ENCODE measurements around the gene PGA4. TPM values are rescaled to one million over a fixed set of nuclear protein-coding genes. Genes with fewer than 3 reads are reported as not detected.

PGA4 gene
- total RNA-seq, 6 experiments from 2014 or later, result not detected

DNA sequence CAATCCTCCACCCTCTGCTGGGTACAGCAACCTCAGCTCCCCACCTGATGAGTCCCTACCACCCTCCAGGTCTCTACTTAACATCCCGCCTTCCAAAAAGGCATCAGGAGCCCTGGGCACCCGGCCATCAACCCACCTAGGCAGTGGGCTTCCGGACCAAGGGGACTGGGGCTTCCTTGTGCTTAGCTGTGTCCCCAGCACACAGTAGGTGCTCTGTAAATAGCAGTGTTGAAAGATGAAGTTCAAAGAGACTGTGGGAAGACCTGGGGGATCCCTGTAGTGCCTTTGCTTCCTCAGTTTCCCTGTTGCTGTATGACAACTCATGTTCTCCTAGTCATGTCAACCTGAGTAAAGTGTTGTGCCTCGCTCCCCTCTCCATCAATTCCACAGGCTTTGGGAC lies 51.9 kb downstream of the PGA4 start:
- Mint-ChIP-seq H3K4me1 (ENCODE audit: low read depth) (peaks cover 15% of the 10 kb centered on the region), H3K27me3 (ENCODE audit: insufficient read depth) (no peaks in the 10 kb centered on the region; the same call in 1 of the 2 replicates)
- TF ChIP-seq, protein P1, sequence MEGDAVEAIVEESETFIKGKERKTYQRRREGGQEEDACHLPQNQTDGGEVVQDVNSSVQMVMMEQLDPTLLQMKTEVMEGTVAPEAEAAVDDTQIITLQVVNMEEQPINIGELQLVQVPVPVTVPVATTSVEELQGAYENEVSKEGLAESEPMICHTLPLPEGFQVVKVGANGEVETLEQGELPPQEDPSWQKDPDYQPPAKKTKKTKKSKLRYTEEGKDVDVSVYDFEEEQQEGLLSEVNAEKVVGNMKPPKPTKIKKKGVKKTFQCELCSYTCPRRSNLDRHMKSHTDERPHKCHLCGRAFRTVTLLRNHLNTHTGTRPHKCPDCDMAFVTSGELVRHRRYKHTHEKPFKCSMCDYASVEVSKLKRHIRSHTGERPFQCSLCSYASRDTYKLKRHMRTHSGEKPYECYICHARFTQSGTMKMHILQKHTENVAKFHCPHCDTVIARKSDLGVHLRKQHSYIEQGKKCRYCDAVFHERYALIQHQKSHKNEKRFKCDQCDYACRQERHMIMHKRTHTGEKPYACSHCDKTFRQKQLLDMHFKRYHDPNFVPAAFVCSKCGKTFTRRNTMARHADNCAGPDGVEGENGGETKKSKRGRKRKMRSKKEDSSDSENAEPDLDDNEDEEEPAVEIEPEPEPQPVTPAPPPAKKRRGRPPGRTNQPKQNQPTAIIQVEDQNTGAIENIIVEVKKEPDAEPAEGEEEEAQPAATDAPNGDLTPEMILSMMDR (IDR thresholded peaks at IDR 0.05), result no peak

DNA sequence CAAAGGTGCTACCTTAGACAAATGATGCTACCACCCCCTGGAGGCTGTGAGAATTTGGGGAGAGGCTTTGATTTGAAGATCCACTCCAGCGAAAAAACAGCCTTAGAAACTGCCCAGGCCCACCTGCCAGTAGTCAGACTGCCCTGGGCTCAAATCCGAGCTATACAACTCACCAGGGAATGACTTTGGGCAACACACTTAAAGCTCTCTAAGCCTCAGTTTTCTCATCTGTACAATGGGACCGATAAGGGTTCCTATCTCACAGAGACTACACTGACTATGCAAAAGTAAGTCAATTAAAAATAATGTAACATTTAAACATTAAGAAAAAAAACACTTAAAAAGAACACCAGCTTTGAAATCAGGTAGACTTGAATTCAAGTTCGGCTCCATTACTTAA lies 53.0 kb downstream of the PGA4 start:
- Mint-ChIP-seq H3K4me3 (no peak overlapping the region), H3K27ac (no peak overlapping the region), H3K27me3 (ENCODE audit: insufficient read depth) (no peaks in the 10 kb centered on the region; the same call in 1 of the 2 replicates), H3K4me1 (ENCODE audit: low read depth) (peaks cover 12% of the 10 kb centered on the region), H3K36me3 (ENCODE audit: low read depth) (no peaks in the 10 kb centered on the region), H3K9me3 (no peaks in the 10 kb centered on the region)
- TF ChIP-seq, protein P1 (IDR thresholded peaks at IDR 0.05), result no peak
- no peak for DNase-seq

More for the DNA sequence above, 51.9 kb downstream of the PGA4 start:
- H3K36me3 Mint-ChIP-seq (ENCODE audit: low read depth), result no peaks in the 10 kb centered on the region
- no peak overlapping the region for H3K27ac Mint-ChIP-seq
- H3K9me3 Mint-ChIP-seq, result no peaks in the 10 kb centered on the region
- no peak for DNase-seq
- no peak overlapping the region for H3K4me3 Mint-ChIP-seq

DNA sequence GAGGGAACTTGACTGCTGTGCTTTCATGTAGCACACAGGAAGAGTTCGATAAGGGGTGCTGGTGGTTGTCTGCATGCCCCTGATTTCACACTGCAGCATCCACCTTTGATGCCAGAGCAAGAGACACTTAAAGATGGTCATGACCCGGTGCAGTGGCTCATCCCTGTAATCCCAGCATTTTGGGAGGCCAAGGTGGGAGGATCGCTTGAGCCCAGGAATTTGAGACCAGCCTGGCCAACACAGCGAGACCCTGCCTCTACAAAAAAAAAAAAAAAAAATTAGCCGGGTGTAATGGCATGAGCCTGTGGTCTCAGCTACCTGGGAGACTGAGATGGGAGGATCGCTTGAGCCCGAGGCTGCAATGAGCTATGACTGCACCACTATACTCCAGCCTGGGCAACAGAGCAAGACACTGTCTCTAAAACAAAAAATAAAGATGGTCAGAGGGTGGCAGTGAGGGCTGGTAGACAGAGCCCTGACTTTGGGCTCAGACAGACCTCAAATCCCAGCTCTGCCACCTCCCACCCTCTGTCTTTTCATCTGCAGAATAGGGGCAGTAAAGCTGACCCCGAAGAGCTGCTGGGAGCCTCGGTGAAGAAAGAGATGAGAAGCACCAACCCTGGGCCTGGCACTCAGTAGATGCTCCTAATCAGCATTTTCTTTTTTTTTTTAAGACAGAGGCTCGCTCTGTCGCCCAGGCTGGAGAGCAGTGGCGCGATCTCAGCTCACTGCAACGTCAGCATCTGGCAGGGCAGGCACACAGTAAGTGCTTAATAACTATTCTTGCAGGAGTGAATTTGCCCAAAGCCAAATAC lies 55.2 kb downstream of the PGA4 start:
- no peak for DNase-seq
- H3K4me1 Mint-ChIP-seq (ENCODE audit: low read depth), result peaks cover 11% of the 10 kb centered on the region; the same call in 1 of the 2 replicates
- H3K9me3 Mint-ChIP-seq, result no peaks in the 10 kb centered on the region
- TF ChIP-seq, protein P1 (IDR thresholded peaks at IDR 0.05), result no peak
- H3K27ac Mint-ChIP-seq, result no peak overlapping the region
- H3K27me3 Mint-ChIP-seq (ENCODE audit: insufficient read depth), result no peaks in the 10 kb centered on the region; the same call in 1 of the 2 replicates
- no peaks in the 10 kb centered on the region for H3K36me3 Mint-ChIP-seq (ENCODE audit: low read depth)
- no peak overlapping the region for H3K4me3 Mint-ChIP-seq

DNA sequence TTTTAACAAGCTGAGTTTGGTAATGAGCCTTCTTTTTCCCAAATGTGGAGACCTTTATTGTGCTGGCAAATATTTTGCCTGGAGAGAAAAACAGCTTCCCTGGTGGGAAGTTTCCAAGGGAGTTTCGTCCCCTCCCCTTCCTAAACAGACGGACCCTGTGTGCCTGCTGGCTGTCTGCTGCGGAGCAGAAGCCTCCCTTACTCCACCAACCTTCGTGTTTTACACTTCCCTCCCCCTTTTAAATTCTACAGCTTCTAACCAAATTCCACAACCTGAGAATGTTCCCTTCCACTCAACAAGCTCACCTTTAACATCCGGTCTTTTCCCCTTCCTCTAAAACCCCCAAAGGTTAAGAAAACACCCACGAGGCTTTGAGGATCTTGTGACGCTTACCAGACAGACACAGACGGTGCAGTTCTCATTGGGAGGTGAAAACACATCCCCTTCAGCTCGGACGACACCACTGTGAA lies 55.9 kb downstream of the PGA4 start:
- Mint-ChIP-seq H3K27ac (no peak overlapping the region), H3K4me3 (no peak overlapping the region), H3K27me3 (ENCODE audit: insufficient read depth) (peaks cover under 1% of the 10 kb centered on the region), H3K36me3 (ENCODE audit: low read depth) (no peaks in the 10 kb centered on the region), H3K4me1 (ENCODE audit: low read depth) (peaks cover 11% of the 10 kb centered on the region; the same call in 1 of the 2 replicates), H3K9me3 (no peaks in the 10 kb centered on the region)
- TF ChIP-seq, protein P1 (IDR thresholded peaks at IDR 0.05), result no peak
- no peak for DNase-seq

DNA sequence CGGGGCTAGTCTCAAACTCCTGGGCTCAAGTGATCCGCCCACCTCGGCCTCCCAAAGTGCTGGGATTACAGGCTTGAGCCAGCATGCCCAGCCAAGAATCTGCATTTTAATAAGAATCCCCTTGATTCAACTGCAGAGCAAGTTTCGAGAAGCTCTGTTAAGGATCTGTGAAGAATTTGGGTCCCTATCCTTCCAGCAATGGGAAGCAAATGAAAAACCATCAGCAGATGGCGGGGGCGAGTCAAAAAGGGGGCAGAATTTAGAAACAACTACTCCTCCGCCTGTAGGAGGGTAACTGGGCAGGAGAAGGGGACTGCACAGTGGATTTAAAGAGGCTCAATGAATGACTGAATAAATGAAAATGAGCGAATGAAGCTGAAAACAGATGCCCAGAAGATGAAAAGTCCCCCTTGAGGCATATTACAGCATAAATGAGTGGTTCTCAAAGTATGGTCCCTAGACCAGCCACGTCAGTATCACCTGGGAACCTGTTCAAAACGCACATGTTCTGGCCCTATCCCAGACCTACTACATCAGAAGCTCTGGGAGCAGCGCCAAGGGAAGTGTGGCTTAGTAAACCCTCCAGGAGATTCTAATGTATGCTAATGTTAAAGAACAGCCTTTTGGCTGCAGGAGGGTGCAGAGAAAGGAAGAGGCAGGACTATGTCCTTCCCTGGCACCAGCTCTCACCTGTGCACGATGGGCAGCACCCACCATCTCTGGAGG lies 58.0 kb downstream of the PGA4 start:
- H3K36me3 Mint-ChIP-seq (ENCODE audit: low read depth), result no peaks in the 10 kb centered on the region
- TF ChIP-seq, protein P1 (IDR thresholded peaks at IDR 0.05), result peak; percentile 15; the same call in 1 of the 2 replicates
- no peak overlapping the region for H3K4me3 Mint-ChIP-seq
- H3K27me3 Mint-ChIP-seq (ENCODE audit: insufficient read depth), result peaks cover 4% of the 10 kb centered on the region
- no peaks in the 10 kb centered on the region for H3K9me3 Mint-ChIP-seq
- no peak for DNase-seq
- no peak overlapping the region for H3K27ac Mint-ChIP-seq
- H3K4me1 Mint-ChIP-seq (ENCODE audit: low read depth), result peaks cover 6% of the 10 kb centered on the region; the same call in 1 of the 2 replicates

All from HFFc6 (cell line).